Right atrium auricular region (tissue), 2 donors: ENCODE results near the gene TOX2. TPM values are rescaled to one million over a fixed set of nuclear protein-coding genes. Genes with fewer than 3 reads are reported as not detected.

Source experiments
- DNase-seq: peaks from one replicate; pipeline ENCODE4 v3.0.0-alpha.2; 2019; ENCODE audit warnings: low spot score
- H3K27ac ChIP-seq, 2 donors: fragments of 200-600 bp; sonication (generic); 1 replicate in 1 of 2; 2 replicates in 1 of 2; pipeline ENCODE4 v1.5.1; 2016 to 2019
- H3K27me3 ChIP-seq, 2 donors: fragments of 200-600 bp; sonication (generic); one replicate each; pipeline versions ENCODE4 v1.5.1 to v1.6.0; 2017 to 2019
- H3K36me3 ChIP-seq: fragments of 200-600 bp; sonication (generic); one replicate; pipeline ENCODE4 v1.5.1; 2016
- H3K4me1 ChIP-seq, 2 donors: fragments of 200-600 bp; sonication (generic); one replicate each; pipeline versions ENCODE4 v1.5.1 to v1.6.0; 2017 to 2019
- H3K4me3 ChIP-seq, 2 donors: fragments of 200-600 bp; sonication (generic); 1 replicate in 1 of 2; 2 replicates in 1 of 2; pipeline ENCODE4 v1.5.1; 2017 to 2019; ENCODE audit warnings: mild to moderate bottlenecking in 1 of 2, moderate library complexity in 1 of 2
- H3K9me3 ChIP-seq, 2 donors: fragments of 200-600 bp; sonication (generic); one replicate each; pipeline ENCODE4 v1.5.1; 2019
- CTCF ChIP-seq, 2 donors: fragments of 200-600 bp; sonication (generic); IDR thresholded peaks; one replicate each; pipeline ENCODE4 v1.5.1; 2019; ENCODE audit warnings: antibody characterized with exemption in 2 of 2
- total RNA-seq, 2 donors: library from RNA; depleted of rRNA; stranded (reverse); fragments of >200 nt; gene quantifications; one replicate each; pipeline ENCODE4 v1.1.0, GENCODE V29; 2016

TOX2 gene
- total RNA-seq, 2 donors from 2014 or later: 0.30 to 0.63 TPM

DNA sequence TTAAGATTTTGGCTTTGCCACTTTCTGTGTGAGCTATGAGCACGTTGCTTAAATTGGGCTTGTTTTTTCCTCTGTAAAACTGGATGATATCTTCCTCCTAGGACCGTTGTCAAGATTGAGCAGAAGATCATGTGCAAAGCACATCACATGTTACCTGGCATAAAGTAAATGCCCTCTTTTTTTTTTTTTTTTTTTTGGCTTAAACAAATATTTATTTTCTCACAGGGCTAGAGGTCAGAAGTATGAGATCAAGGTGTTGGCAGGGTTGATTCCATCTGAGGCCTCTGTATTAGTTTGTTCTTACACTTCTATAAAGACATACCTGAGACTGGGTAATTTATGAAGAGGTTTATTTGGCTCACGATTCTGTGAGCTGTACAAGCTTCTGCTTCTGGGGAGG is 42.7 kb downstream of the TOX2 start:
- TF ChIP-seq CTCF (IDR thresholded peaks at IDR 0.05): no peak
- H3K9me3 ChIP-seq: no peaks in the 10 kb centered on the region
- DNase-seq: no peak
- H3K27me3 ChIP-seq: no peaks in the 10 kb centered on the region
- no peak overlapping the region for H3K27ac ChIP-seq
- H3K4me3 ChIP-seq: no peak overlapping the region
- H3K36me3 ChIP-seq: no peaks in the 10 kb centered on the region
- peaks cover 0 to 24% of the 10 kb centered on the region in 2 donors for H3K4me1 ChIP-seq

- Histone ChIP-seq H3K36me3 (no peaks in the 10 kb centered on the region), H3K27ac (no peak overlapping the region), H3K4me3 (no peak overlapping the region), H3K4me1 (peaks cover 0 to 24% of the 10 kb centered on the region in 2 donors), H3K9me3 (no peaks in the 10 kb centered on the region), H3K27me3 (no peaks in the 10 kb centered on the region)
- no peak for DNase-seq
- no peak for TF ChIP-seq CTCF (IDR thresholded peaks at IDR 0.05)
Observed at GRCh38 chr20:43958626-43959025, 44.0 kb downstream of the TOX2 start.

DNA sequence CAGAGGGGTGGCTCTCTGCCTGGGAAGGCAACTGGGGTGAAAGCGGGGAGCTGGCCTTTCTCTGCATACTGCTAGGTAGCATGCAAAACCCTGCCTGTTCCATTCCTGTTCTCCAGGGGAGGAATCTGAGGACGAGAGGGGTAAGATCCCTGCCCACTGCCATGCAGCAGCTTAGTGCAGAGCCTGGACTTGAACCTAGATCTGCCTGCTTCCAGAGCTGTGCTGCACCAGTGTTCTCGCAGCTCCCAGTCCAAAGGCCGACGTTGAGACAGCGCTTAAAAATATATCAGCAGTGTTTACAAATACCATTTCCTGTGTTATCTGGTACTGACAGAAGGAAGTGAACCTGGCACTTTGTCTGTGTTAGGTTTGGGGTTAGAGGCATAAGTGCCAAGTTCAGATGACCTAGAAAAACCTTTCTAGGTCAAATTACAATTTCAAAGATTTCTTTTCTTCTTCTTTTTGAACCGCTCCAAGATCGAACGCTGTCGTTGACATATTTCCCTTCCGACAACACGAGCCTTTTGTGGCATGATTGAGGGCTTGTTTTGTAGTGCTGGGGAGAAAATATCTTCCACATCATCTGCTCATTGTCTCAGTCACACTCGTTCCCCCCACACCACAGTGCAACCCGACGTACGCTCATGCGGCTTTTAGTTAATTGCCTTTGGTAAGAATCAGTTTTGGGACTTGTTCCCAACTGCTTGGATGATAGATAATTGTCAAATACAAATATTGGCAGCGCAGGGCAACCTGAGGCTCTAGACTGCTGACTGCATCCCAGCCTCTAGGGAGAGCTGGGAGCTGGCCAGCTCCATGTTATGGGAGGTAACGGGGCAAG is 44.6 kb downstream of the TOX2 start:
- no peak for DNase-seq
- H3K9me3 ChIP-seq: no peaks in the 10 kb centered on the region
- no peaks in the 10 kb centered on the region for H3K36me3 ChIP-seq
- TF ChIP-seq CTCF (IDR thresholded peaks at IDR 0.05): no peak
- no peaks in the 10 kb centered on the region for H3K27me3 ChIP-seq
- H3K27ac ChIP-seq: no peak overlapping the region
- peaks cover 0 to 24% of the 10 kb centered on the region in 2 donors for H3K4me1 ChIP-seq
- H3K4me3 ChIP-seq: no peak overlapping the region

DNA sequence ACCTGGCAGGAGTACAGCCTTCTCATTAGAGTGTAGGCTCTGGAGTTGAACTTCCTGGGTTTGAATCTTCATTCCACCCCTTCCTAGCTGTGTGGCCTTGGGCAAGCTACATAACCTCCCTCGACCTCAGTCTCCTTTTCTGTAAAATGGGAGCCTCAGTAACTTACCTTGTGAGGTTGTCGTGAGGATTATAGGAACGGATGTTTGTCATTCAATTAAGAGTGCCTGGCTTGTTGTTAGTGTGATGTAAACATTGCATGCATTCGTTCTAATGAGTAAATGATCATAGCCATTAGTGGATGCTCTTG is 45.2 kb downstream of the TOX2 start:
- Histone ChIP-seq H3K4me1 (peaks cover 0 to 24% of the 10 kb centered on the region in 2 donors), H3K27me3 (no peaks in the 10 kb centered on the region), H3K9me3 (no peaks in the 10 kb centered on the region), H3K36me3 (no peaks in the 10 kb centered on the region), H3K4me3 (no peak overlapping the region), H3K27ac (no peak overlapping the region)
- TF ChIP-seq CTCF (IDR thresholded peaks at IDR 0.05): no peak
- DNase-seq: no peak

- H3K4me1 ChIP-seq: peaks cover 0 to 20% of the 10 kb centered on the region in 2 donors
- H3K36me3 ChIP-seq: no peaks in the 10 kb centered on the region
- DNase-seq: no peak
- no peaks in the 10 kb centered on the region for H3K27me3 ChIP-seq
- no peaks in the 10 kb centered on the region for H3K9me3 ChIP-seq
- H3K27ac ChIP-seq: no peak overlapping the region
- no peak for TF ChIP-seq CTCF (IDR thresholded peaks at IDR 0.05)
- H3K4me3 ChIP-seq: no peak overlapping the region
Observed at GRCh38 chr20:43960231-43960630, 45.6 kb downstream of the TOX2 start.

DNA sequence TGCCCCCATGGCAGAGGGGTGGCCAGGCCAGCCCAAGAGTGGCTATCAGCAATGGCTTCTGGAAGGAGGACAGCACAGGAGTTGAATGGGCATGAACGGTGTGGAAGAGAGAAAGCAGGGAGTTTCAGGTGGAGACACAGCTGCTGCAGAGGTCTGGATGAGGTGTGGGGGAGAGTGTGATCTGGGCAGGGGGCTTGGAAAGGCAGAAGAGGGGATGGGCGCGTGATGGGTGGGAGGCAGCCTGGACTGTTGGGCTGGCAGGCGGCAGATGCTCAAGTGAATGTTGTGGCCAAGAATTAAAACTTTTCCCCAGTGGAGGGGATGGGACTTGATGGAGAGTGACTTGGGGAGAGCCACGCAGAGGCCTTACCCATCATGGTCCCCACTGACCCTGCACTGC is 46.5 kb downstream of the TOX2 start:
- DNase-seq: no peak
- Histone ChIP-seq H3K27me3 (no peaks in the 10 kb centered on the region), H3K4me3 (no peak overlapping the region), H3K36me3 (no peaks in the 10 kb centered on the region), H3K27ac (no peak overlapping the region), H3K9me3 (no peaks in the 10 kb centered on the region), H3K4me1 (peaks cover 0 to 13% of the 10 kb centered on the region in 2 donors)
- TF ChIP-seq CTCF (IDR thresholded peaks at IDR 0.05): no peak
